ENCODE measurements around the gene ULK4.

- no peak for TF ChIP-seq CTCF (conservative IDR thresholded peaks at IDR 0.05)
- TF ChIP-seq EZH2 (IDR thresholded peaks at IDR 0.05; ENCODE audit: low read depth), result no peak
Observed at GRCh38 chr3:41660510-41660909, 301.4 kb downstream of the ULK4 start.
